HG02870 (cell line): ENCODE results near the gene RTTN.

Source experiments
- ATAC-seq: cut with Tn5 transposase; IDR thresholded peaks from one replicate; pipeline ENCODE4 v1.9.1; 2021; ENCODE audit warnings: mild to moderate bottlenecking, moderate library complexity; ENCODE audit not compliant: unreplicated experiment

Gene RTTN

GRCh38 chr18:70085641-70086040, 119.8 kb downstream of the RTTN start:
- no peak for ATAC-seq

- ATAC-seq: no peak
Measured at GRCh38 chr18:70082430-70082829, 123.1 kb downstream of the RTTN start.

GRCh38 chr18:70078106-70078505, 127.4 kb downstream of the RTTN start:
- ATAC-seq: no peak

- no peak for ATAC-seq
Measured at GRCh38 chr18:70075906-70076305, 129.6 kb downstream of the RTTN start.

GRCh38 chr18:70074116-70074515, 131.4 kb downstream of the RTTN start:
- ATAC-seq: no peak

- ATAC-seq: no peak
Measured at GRCh38 chr18:70073432-70073831, 132.1 kb downstream of the RTTN start.

GRCh38 chr18:70072678-70073077, 132.8 kb downstream of the RTTN start:
- ATAC-seq: no peak

GRCh38 chr18:70069965-70070364, 135.5 kb downstream of the RTTN start:
- ATAC-seq: no peak

GRCh38 chr18:70069382-70069781, 136.1 kb downstream of the RTTN start:
- no peak for ATAC-seq

GRCh38 chr18:70068981-70069380, 136.5 kb downstream of the RTTN start:
- ATAC-seq: no peak

GRCh38 chr18:70059684-70060083, 145.8 kb downstream of the RTTN start:
- no peak for ATAC-seq

GRCh38 chr18:70058916-70059315, 146.6 kb downstream of the RTTN start:
- ATAC-seq: peak; percentile 98

- no peak for ATAC-seq
Measured at GRCh38 chr18:70047931-70048603, 157.4 kb downstream of the RTTN start.

GRCh38 chr18:70046796-70047195, 158.7 kb downstream of the RTTN start:
- no peak for ATAC-seq

GRCh38 chr18:70046207-70046606, 159.3 kb downstream of the RTTN start:
- ATAC-seq: no peak

- ATAC-seq: no peak
Measured at GRCh38 chr18:70044632-70045031, 160.9 kb downstream of the RTTN start.

- ATAC-seq: no peak
Measured at GRCh38 chr18:70041459-70042050, 163.9 kb downstream of the RTTN start.

GRCh38 chr18:70039186-70039585, 166.3 kb downstream of the RTTN start:
- no peak for ATAC-seq

GRCh38 chr18:70037431-70038061, 167.9 kb downstream of the RTTN start:
- peak; percentile 29 for ATAC-seq

- ATAC-seq: peak; percentile 98
Measured at GRCh38 chr18:70036771-70037347, 168.6 kb downstream of the RTTN start.

- no peak for ATAC-seq
Measured at GRCh38 chr18:70036168-70036567, 169.3 kb downstream of the RTTN start.

GRCh38 chr18:70031221-70031620, 174.3 kb downstream of the RTTN start:
- ATAC-seq: no peak
